Measurements from ENCODE around the gene POMP. TPM values are rescaled to one million over a fixed set of nuclear protein-coding genes. Genes with fewer than 3 reads are reported as not detected.
A peak's percentile ranks its signal among the peaks of the same experiment; 100 is the strongest.

Gene POMP
- total RNA-seq, 1 experiment from 2014 or later: 102 TPM

GRCh38 chr13:28636677-28637317, 22.1 kb upstream of the POMP start:
- H3K27ac Mint-ChIP-seq: peak overlapping the region; percentile 4 to 81 (median 81); a peak in 5 of 7 replicates
- Histone ChIP-seq H4K91ac (ENCODE audit: insufficient read length, low read depth, low read length) (no peak overlapping the region), H3K56ac (ENCODE audit: insufficient read length, low read depth, low read length) (no peak overlapping the region), H3K4ac (ENCODE audit: low read depth, low read length) (no peak overlapping the region), H3K23ac (ENCODE audit: insufficient read length, low read depth, low read length) (no peak overlapping the region), H2BK5ac (ENCODE audit: insufficient read length, low read length) (no peak overlapping the region), H3K14ac (ENCODE audit: insufficient read depth, low read length) (no peak overlapping the region), H3T11ph (ENCODE audit: low read length) (no peak overlapping the region), H3K4me2 (ENCODE audit: insufficient read depth, insufficient read length, low read length) (no peak overlapping the region), H4K5ac (ENCODE audit: insufficient read length, low read depth, low read length) (no peak overlapping the region), H2BK20ac (ENCODE audit: low read depth, low read length, poor library complexity, severe bottlenecking) (no peak overlapping the region), H2BK120ac (ENCODE audit: low read depth, low read length, poor library complexity, severe bottlenecking) (no peak overlapping the region), H3K9ac (ENCODE audit: extremely low read depth, insufficient read length, low read length) (no peak overlapping the region), H2AFZ (ENCODE audit: low read length) (peak overlapping the region; percentile 77), H3K9me3 (ENCODE audit: control insufficient read depth, low read depth, low read length) (no peaks in the 10 kb centered on the region), H3K23me2 (ENCODE audit: insufficient read length, low read depth, low read length, poor library complexity, severe bottlenecking) (no peaks in the 10 kb centered on the region), H3K79me2 (ENCODE audit: insufficient read depth, low read length) (no peaks in the 10 kb centered on the region), H3K79me1 (ENCODE audit: insufficient read depth, low read depth, low read length, poor library complexity, severe bottlenecking) (no peaks in the 10 kb centered on the region), H3K18ac (ENCODE audit: insufficient read length, low read depth, low read length) (no peak overlapping the region), H2BK12ac (ENCODE audit: insufficient read length, low read depth, low read length) (no peak overlapping the region), H4K20me1 (ENCODE audit: control insufficient read depth, insufficient read depth, insufficient read length) (no peaks in the 10 kb centered on the region), H3K4me1 (ENCODE audit: insufficient read depth, low read length) (no peaks in the 10 kb centered on the region), H4K8ac (replicated peaks; ENCODE audit: insufficient read length, low read depth, low read length) (no peak overlapping the region), H2BK15ac (ENCODE audit: low read depth, low read length) (no peak overlapping the region), H3K27ac (ENCODE audit: insufficient read length, low read depth, low read length) (peak overlapping the region; percentile 20), H3K27me3 (ENCODE audit: insufficient read depth, low read length) (no peaks in the 10 kb centered on the region), H2AK5ac (ENCODE audit: insufficient read length, low read length) (no peak overlapping the region)
- TF ChIP-seq CTCF (conservative IDR thresholded peaks at IDR 0.05): peak; percentile 91
- no peaks in the 10 kb centered on the region; a peak in 1 of 7 replicates for H3K36me3 Mint-ChIP-seq (ENCODE audit: insufficient read depth in 1 of 3, low read depth in 3 of 3)
- peak; percentile 79 for DNase-seq
- no peaks in the 10 kb centered on the region for H3K27me3 Mint-ChIP-seq (ENCODE audit: low read depth)
- H3K9me3 Mint-ChIP-seq: peaks cover 3% of the 10 kb centered on the region in 2 experiments; a peak in 1 of 5 replicates
- peaks cover 16 to 17% of the 10 kb centered on the region in 2 experiments for H3K4me1 Mint-ChIP-seq
- WGBS (ENCODE audit: extremely low coverage, insufficient read length, low lambda C conversion rate): no CpG with 5 or more reads among the region's 10 CpGs
- peak overlapping the region in 1 of 2 experiments; percentile 33; a peak in 1 of 5 replicates for H3K4me3 Mint-ChIP-seq

Measured in H9 (cell line).